Activated T-cell treated with anti-CD3 and anti-CD28 coated beads, Interleukin-2, amount 50 U/mL, for 4 hours (primary cell): ENCODE measurements around the gene TOPAZ1. TPM values are rescaled to one million over a fixed set of nuclear protein-coding genes. Genes with fewer than 3 reads are reported as not detected.
"Not testable (repeated sequence)": the region's sequence is repeated elsewhere in the genome, so short reads cannot be mapped to it uniquely, and the experiment has no call there.

Source experiments
- ATAC-seq, 2 donors: fragments of 200-7000 bp; cut with Tn5 transposase; one replicate each; pipeline ENCODE4 v1.10.0; 2021
- DNase-seq: peaks from one replicate; pipeline ENCODE4 v3.0.0-alpha.2; 2020
- H3K27me3 Mint-ChIP-seq: one replicate; pipeline ENCODE4 v1.8.0; 2021; ENCODE audit warnings: low read depth, mixed read lengths
- H3K36me3 Mint-ChIP-seq: one replicate; pipeline ENCODE4 v1.8.0; 2022; ENCODE audit warnings: mixed read lengths; ENCODE audit not compliant: insufficient read depth
- H3K4me1 Mint-ChIP-seq: one replicate; pipeline ENCODE4 v1.8.0; 2021; ENCODE audit warnings: low read depth, mixed read lengths
- H3K4me3 Mint-ChIP-seq: one replicate; pipeline ENCODE4 v1.8.0; 2021; ENCODE audit warnings: mild to moderate bottlenecking, moderate library complexity, mixed read lengths
- H3K9me3 Mint-ChIP-seq: one replicate; pipeline ENCODE4 v1.8.0; 2021; ENCODE audit warnings: mixed read lengths
- total RNA-seq, 3 donors: library from RNA; stranded (reverse); gene quantifications; one replicate each; pipeline ENCODE4 v1.2.1, GENCODE V29; 2021

TOPAZ1 gene
- total RNA-seq, 3 donors from 2014 or later: not detected

DNA sequence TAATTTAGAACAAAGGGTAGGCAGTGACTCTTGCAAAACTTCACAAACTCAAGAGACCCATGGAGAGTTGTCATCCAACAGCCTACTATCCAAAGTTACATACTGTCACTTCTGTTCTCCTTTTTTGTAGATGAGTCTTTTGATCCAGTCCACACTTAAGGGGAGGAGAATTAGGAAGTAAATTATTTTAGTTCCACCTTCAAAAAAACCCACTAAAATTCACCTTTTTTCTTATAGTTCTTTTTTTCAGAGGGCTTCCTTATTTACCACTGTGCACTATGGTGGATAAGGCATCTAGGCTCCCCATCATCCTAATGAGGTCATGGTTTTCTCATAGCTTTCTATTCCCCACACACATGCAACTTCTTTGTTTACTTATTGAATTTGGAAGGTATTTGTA, 88.3 kb downstream of the TOPAZ1 start:
- DNase-seq: no peak
- no peak overlapping the region for H3K4me3 Mint-ChIP-seq
- H3K9me3 Mint-ChIP-seq: no peaks in the 10 kb centered on the region
- peaks cover 35% of the 10 kb centered on the region for H3K27me3 Mint-ChIP-seq
- no peaks in the 10 kb centered on the region for H3K4me1 Mint-ChIP-seq
- no peak for ATAC-seq
- no peaks in the 10 kb centered on the region for H3K36me3 Mint-ChIP-seq

DNA sequence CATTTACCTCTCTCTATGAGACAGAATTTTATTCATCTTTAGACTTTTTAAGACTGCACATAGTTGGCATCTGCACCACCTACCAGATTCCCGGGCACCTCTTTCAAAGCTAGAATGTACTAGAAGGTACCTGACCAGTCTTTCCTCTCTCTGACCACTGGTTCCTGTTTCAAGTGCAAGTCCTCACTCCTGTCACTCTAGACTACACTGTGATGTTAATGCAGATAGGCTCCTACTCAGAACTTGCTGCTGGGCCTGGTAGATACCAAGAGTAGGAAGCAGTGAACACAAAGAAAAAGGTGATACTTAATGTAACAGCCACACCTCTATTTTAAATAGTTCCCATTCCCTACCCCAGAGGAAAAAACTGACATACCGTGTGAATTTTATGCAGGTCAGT, 88.8 kb downstream of the TOPAZ1 start:
- no peaks in the 10 kb centered on the region for H3K4me1 Mint-ChIP-seq
- no peaks in the 10 kb centered on the region for H3K36me3 Mint-ChIP-seq
- DNase-seq: no peak
- peaks cover 32% of the 10 kb centered on the region for H3K27me3 Mint-ChIP-seq
- H3K4me3 Mint-ChIP-seq: no peak overlapping the region
- no peaks in the 10 kb centered on the region for H3K9me3 Mint-ChIP-seq
- no peak for ATAC-seq

DNA sequence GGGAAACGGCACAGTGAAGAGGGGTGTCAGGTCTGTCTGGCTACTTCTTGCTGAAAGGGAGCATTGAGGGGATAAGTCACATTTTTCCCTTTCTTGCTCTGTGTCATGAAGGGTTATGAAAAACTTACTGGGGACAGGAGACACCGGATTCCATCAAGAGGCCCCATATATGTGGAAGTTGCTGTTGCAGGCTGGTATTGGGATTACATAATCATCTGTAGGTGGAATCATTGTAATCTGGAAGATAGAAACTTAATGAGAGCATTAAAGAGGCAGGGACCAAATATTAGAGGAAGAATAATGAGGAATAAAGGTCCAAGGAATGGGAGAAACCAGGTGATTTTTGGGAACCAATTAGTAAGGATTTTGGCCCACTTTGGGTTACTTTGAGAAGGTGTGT, 92.6 kb downstream of the TOPAZ1 start:
- Mint-ChIP-seq H3K4me1 (peaks cover 10% of the 10 kb centered on the region), H3K4me3 (no peak overlapping the region), H3K9me3 (no peaks in the 10 kb centered on the region), H3K36me3 (no peaks in the 10 kb centered on the region), H3K27me3 (peaks cover 17% of the 10 kb centered on the region)
- ATAC-seq: no peak
- no peak for DNase-seq

DNA sequence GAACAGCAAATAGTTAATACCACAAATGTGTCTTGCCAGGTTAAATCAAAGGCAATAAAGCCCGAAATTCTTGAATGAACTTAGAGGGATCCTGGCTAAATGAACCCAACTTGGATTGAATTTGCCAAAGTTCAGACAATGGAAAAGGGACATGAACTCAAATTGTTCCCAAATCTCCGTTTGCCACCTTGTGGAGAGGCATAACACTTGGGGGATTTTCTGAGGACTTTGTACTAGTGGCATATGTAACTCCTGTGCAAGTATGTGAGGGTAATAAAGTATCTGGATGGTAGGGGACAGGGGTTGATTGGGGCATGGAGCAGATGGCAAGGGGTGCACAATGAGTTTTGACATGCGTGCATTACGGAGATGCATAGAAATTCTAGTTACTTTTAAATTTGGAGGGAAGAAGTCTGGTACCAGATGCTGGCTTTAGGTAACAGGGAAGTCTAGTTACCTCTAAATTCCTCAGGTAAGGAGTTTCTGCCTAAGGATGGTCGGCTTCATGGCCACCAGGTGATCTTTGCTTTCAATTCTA, 95.6 kb downstream of the TOPAZ1 start:
- no peak for DNase-seq
- no peaks in the 10 kb centered on the region for H3K9me3 Mint-ChIP-seq
- H3K4me1 Mint-ChIP-seq: peaks cover 26% of the 10 kb centered on the region
- H3K36me3 Mint-ChIP-seq: no peaks in the 10 kb centered on the region
- peak overlapping the region; percentile 97 for H3K4me3 Mint-ChIP-seq
- H3K27me3 Mint-ChIP-seq: peaks cover 3% of the 10 kb centered on the region
- no peak for ATAC-seq

DNA sequence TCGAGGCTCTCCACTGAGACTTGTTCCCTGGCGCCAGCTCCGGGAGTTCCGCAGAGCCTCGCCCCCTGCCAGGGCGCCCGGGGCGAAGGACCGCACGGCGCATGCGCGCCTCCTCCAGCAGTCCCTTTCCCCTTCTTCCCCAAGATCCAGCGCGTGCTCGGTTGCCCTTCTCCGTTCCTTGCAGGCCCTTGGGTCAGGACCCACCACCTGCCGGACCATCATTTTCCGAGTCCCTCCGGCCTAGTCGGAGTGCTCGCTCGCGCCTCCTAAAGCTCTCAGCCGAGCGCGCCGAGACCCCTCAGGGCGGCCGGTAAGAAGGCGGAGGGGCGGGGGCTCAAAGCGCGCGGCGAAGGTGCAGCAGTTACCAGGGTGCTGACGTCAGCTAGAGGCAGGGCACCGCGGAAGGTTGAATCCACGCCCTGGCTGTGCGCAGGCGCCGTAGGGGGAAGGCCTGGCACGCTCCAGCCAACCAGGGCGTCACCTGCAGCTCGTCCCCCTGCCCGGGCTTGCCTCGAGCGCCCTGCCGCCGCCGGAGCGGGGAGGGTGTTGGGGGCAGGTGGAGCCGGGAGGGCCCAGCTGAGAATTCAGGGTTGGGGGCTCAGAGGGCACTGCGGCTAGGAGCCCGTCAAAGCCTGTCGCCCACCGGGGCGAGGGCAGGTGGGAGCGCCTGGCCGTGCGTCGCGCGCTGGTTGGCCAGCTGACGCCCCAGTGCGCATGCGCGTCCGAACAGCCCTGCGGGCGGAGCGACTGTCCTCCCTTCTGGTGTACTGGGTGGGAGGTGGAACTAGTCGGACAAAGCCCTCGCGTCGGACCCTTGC, 96.5 kb downstream of the TOPAZ1 start, which contains the start of gene TCAIM:
Gene TCAIM (plus strand): TSS at position 757 of the 818 bp plus-strand sequence. CDS start 16,017 bp downstream, outside the sequence.
- H3K4me1 Mint-ChIP-seq: peaks cover 26% of the 10 kb centered on the region
- H3K4me3 Mint-ChIP-seq: peak within 1 kb of the TSS; percentile 97
- H3K36me3 Mint-ChIP-seq: no peaks in the 10 kb centered on the region
- H3K27me3 Mint-ChIP-seq: peaks cover 3% of the 10 kb centered on the region
- DNase-seq (peak; percentile 98), ATAC-seq (peak; percentile 96 to 97)
- H3K9me3 Mint-ChIP-seq: no peaks in the 10 kb centered on the region

DNA sequence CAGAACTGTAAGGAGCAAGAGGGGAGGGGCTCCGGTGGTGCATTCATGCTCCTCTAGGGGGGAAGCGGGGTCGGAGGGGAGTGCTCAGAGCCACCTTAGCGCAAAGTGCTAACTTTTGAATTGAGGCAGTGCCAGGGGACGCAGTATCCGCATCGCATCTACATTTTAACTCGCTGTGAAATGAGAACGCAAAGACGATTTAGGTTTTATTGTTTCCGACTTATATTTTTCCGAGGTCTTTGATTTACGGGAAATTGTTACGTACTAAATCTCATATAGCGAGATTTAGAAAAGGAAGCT, 97.1 kb downstream of the TOPAZ1 start:
- H3K36me3 Mint-ChIP-seq: no peaks in the 10 kb centered on the region
- DNase-seq: no peak
- H3K27me3 Mint-ChIP-seq: no peaks in the 10 kb centered on the region
- no peak for ATAC-seq
- peaks cover 26% of the 10 kb centered on the region for H3K4me1 Mint-ChIP-seq
- peak overlapping the region; percentile 97 for H3K4me3 Mint-ChIP-seq
- no peaks in the 10 kb centered on the region for H3K9me3 Mint-ChIP-seq

DNA sequence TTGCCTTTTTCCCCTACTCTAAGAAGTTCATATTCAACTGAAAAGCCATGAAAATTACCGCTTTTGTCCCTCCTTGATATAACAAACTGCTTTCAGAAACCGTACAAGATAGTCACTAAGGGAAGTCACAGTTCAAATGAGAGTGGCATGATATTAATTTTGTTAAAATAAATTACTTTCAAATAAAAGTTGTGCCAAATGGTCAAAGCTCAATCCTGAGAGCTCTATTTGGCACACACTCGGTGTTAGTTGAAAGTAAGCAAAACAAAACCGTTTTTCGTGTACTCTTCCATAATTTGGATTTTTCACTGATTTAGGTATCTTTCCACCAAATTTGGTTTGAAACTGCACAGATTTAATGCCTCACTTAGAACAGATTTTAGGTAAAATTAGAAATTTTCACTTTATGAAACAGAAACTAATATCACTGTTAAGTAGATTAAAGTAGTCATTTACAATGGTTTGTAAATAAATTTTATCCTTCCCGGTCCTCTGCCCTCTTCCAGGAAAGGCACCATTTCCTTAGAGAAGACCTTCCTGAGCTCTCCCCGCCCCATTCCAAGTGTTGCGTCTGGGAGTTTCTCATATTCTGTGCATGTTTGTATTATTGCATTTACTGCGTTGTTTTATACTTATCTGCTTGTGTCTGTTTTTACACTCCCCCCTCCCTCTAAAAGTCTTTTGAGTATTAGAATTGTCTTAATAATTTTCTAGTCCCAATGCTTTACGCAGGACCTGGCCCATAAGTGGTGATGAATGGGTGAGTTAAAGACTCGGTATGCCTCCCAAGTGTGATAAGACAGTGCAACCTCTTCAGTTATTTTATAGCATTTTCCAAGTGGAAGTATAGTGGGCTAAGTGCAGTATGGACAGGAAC, 97.7 kb downstream of the TOPAZ1 start:
- H3K36me3 Mint-ChIP-seq: no peaks in the 10 kb centered on the region
- no peak for DNase-seq
- peaks cover 26% of the 10 kb centered on the region for H3K4me1 Mint-ChIP-seq
- H3K9me3 Mint-ChIP-seq: no peaks in the 10 kb centered on the region
- H3K27me3 Mint-ChIP-seq: no peaks in the 10 kb centered on the region
- H3K4me3 Mint-ChIP-seq: peak overlapping the region; percentile 97
- ATAC-seq: no peak

DNA sequence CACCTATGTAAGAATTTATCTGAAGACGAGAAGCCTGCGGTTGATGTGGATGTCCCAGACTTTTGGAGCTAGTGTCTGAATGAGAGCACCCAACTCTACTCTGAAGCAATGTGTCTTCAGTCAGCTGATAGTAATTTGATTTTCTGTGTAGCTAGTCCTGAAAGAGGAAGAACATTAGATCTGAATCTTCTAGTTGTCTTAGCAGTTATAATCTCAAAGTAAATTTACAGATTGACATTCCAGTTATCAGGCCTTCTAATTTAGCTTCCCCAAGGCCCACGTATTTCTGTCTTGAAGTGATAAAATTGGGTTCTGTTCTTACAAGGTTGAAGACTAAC, 98.3 kb downstream of the TOPAZ1 start:
- H3K4me1 Mint-ChIP-seq: peaks cover 26% of the 10 kb centered on the region
- no peaks in the 10 kb centered on the region for H3K36me3 Mint-ChIP-seq
- no peaks in the 10 kb centered on the region for H3K27me3 Mint-ChIP-seq

DNA sequence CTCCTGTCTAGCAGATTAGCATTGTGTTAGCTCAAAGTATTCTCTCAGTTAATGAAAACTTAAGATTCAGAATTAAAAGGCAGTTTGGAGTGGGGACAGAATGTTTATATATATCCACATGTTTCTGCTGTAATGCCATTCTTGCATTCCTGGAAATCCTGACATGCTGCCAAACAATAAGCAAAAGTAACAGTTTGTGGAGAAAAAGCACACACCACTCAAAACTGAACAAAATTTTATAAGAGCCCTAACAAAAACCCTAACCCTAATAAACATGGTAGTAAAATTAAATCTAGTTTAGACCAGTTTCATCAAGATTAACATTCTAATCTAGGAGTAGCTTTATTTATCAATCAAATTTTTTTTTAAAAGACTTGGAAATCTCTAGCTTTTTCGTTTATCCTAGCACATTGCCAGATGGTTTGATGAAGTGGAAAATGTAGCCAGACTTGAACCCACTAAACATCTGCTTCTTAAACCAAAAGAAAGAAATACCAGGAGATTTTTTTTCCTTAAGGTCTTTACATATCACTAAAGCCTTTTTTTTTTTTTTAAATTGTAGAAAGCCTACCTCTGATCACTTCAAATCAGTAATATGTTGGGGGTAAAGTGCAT, 100.6 kb downstream of the TOPAZ1 start:
- no peaks in the 10 kb centered on the region for H3K36me3 Mint-ChIP-seq
- no peaks in the 10 kb centered on the region for H3K27me3 Mint-ChIP-seq
- ATAC-seq (no peak), DNase-seq (no peak)
- no peaks in the 10 kb centered on the region for H3K9me3 Mint-ChIP-seq
- H3K4me3 Mint-ChIP-seq: no peak overlapping the region
- H3K4me1 Mint-ChIP-seq: peaks cover 26% of the 10 kb centered on the region

More for the DNA sequence above, 98.3 kb downstream of the TOPAZ1 start:
- DNase-seq: no peak
- no peaks in the 10 kb centered on the region for H3K9me3 Mint-ChIP-seq
- no peak for ATAC-seq
- H3K4me3 Mint-ChIP-seq: peak overlapping the region; percentile 97

DNA sequence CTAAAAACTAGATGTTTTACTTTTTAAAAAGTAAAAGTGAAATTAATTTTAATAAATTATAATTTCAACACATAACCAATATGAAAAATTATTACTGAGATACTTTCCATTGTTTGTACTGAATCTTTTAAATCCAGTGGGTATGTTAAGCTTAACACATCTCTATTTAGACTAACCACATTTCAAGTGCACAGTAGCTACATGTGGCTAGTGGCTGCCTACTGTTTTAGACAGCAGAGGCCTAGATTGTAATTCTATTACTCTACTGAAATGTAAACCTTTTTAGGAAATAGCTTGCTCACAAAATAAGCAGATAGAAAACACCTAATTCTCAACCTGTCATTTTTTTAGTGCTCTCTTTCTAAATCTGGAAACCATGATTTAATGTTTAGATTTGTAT, 101.7 kb downstream of the TOPAZ1 start:
- peaks cover 22% of the 10 kb centered on the region for H3K4me1 Mint-ChIP-seq
- H3K27me3 Mint-ChIP-seq: no peaks in the 10 kb centered on the region
- no peak for ATAC-seq
- no peaks in the 10 kb centered on the region for H3K36me3 Mint-ChIP-seq
- no peaks in the 10 kb centered on the region for H3K9me3 Mint-ChIP-seq
- H3K4me3 Mint-ChIP-seq: no peak overlapping the region
- DNase-seq: no peak

DNA sequence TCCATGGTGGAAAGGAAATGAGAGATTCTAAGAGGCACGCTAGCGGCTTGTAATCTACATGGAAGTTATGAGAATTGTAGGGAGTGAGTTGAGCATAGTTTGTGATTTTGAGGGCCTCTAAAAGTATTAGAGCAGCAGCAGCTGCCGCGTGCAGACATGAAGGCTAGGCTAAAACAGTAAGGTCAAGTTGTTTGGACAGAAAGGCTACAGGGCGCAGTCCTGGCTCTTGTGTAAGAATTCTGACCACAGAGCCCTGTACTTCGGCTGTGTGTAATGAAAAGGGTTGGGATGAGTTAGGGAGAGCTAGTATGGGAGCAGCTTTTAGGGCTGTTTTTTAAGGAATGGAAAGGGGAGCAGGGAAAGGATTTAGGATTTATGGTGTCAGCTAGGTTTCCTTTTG, 104.9 kb downstream of the TOPAZ1 start:
- H3K36me3 Mint-ChIP-seq, H3K4me1 Mint-ChIP-seq, H3K27me3 Mint-ChIP-seq, DNase-seq, H3K9me3 Mint-ChIP-seq, H3K4me3 Mint-ChIP-seq, ATAC-seq: not testable (repeated sequence)

DNA sequence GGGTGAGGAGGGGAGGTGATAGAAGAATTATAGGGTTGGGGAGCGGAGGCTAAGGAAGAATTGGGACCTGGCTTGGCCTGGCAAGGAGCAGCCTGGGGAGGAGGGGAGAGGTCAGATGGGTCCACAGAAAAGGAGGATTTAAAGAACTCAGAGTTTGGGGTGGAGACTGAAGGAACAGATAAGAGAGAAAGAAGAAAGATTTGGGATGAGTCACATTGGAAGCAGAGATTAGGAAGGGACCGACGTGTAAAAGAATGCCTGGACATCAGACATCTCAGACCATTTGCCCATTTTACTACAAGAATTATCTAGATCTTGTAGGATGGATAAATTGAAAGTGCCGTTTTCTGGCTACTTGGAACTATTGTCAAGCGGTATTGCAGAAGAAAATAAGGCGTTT, 107.3 kb downstream of the TOPAZ1 start:
- Mint-ChIP-seq H3K27me3 (no peaks in the 10 kb centered on the region), H3K9me3 (no peaks in the 10 kb centered on the region), H3K4me3 (no peak overlapping the region), H3K36me3 (peaks cover 6% of the 10 kb centered on the region), H3K4me1 (peaks cover 1% of the 10 kb centered on the region)
- DNase-seq (no peak), ATAC-seq (no peak)

DNA sequence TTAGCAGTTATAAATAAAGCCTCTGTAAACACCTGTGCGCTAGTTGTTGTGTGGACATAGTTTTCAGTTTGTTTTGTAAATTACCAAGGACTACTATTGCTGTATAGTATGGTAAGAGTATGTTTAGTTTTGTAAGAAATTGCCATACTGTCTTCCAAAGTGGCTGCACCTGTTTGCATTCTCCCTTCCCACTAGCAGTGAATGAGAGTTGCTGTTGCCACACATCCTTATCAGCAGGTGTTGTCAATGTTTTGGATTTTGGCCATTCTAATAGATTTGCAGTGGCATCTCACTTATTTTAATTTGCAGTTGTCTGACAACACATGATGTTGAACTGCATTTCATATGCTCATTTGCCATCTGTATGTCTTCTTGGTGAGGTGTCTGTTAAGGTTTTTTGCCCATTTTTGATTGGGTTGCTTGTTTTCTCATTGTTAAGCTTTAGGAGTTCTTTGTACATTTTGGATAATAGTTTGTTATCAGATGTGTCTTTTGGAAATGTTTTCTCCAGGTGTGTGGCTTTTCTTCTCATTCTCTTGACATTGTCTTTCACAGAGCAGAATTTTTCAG, 111.8 kb downstream of the TOPAZ1 start:
- no peak for DNase-seq
- no peak overlapping the region for H3K4me3 Mint-ChIP-seq
- peaks cover under 1% of the 10 kb centered on the region for H3K4me1 Mint-ChIP-seq
- no peaks in the 10 kb centered on the region for H3K27me3 Mint-ChIP-seq
- H3K9me3 Mint-ChIP-seq: no peaks in the 10 kb centered on the region
- H3K36me3 Mint-ChIP-seq: peaks cover 13% of the 10 kb centered on the region
- no peak for ATAC-seq

DNA sequence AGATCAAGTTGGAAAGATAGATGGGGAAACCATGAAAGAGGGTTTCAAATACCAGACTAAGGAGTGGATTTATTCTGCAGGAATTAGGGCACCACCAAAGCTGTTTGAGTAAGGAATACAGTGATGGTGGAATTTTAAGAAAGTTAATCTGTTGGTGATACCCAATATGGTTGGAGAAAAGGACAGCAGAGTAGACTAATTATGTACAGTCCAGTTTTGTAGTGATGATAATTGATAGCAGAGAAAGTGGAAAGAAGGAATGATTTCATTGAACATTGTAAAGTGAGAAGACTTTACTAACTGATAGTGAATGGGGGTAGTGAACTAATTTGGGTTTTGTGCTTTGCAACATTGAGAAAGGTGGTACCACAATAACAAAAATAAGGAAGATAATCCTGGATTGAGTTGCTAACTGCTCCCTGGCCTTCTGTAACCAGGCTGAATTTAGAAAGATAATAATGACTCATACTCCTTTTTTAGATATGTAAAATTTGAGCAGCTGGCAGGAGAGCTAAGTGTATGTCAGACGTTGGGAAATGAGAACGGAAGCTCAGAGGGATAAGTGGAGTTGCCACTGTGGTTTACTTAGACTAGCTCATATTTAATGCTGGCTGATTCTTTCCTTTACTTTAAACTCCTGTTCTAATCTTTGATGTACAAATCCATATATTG, 113.8 kb downstream of the TOPAZ1 start:
- Mint-ChIP-seq H3K9me3 (no peaks in the 10 kb centered on the region), H3K36me3 (peaks cover 21% of the 10 kb centered on the region), H3K4me3 (no peak overlapping the region), H3K4me1 (no peaks in the 10 kb centered on the region), H3K27me3 (no peaks in the 10 kb centered on the region)
- no peak for DNase-seq
- no peak for ATAC-seq
